ENCODE measurements around the gene ZNF485.

DNA sequence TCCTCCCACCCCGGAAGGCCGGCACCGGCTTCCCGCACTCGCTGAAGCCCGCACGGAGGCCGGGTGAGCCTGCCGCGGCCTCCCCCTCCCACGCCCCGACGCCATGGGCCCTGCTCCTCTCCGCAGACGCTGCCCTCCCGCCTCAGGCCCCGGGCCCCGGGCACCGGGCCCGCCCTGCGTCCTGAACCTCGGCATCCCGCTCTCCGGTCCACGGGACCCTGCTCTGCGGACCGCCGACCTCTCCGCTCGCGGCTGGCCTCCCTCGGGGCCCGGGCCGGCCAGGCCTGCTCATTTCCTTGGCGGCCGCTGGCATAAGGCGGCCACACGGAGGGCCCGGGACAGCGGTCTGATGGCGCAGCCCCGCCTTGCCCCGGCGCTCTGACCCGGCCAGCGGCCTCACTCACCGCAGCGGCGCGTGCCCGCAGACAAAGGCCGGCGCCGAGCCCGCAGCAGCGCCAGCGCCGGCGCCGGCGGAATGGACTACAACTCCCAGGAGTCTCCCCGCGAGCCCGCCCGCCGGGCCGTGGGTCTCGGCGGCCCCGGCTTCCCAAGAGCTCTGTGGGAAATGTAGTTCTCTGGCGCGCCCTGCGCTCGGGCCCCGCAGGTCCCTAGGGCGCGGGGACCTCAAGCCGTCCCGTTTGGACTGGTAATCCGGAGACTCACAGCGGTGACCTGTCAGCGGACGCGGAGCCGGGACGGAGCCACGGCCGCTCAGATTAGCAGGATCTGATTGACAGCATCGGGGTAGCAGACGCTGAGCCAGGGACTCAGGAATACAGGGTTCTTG lies 42.4 kb downstream of the ZNF485 start, which contains the start of gene ZNF32:
- TF ChIP-seq, protein P1, sequence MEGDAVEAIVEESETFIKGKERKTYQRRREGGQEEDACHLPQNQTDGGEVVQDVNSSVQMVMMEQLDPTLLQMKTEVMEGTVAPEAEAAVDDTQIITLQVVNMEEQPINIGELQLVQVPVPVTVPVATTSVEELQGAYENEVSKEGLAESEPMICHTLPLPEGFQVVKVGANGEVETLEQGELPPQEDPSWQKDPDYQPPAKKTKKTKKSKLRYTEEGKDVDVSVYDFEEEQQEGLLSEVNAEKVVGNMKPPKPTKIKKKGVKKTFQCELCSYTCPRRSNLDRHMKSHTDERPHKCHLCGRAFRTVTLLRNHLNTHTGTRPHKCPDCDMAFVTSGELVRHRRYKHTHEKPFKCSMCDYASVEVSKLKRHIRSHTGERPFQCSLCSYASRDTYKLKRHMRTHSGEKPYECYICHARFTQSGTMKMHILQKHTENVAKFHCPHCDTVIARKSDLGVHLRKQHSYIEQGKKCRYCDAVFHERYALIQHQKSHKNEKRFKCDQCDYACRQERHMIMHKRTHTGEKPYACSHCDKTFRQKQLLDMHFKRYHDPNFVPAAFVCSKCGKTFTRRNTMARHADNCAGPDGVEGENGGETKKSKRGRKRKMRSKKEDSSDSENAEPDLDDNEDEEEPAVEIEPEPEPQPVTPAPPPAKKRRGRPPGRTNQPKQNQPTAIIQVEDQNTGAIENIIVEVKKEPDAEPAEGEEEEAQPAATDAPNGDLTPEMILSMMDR (conservative IDR thresholded peaks at IDR 0.05; ENCODE audit: low read depth, low read length) = no peak
- no peak for TF ChIP-seq EZH2 (IDR thresholded peaks at IDR 0.05; ENCODE audit: borderline replicate concordance, low read depth, low read length, poor library complexity, severe bottlenecking)

Data from A673 (cell line).